ENCODE results near the gene RANBP17.

RANBP17 gene

GRCh38 chr5:171318026-171318425 lies 456.2 kb downstream of the RANBP17 start (continued):
- TF ChIP-seq ZNF404 (tag by site-specific recombination; IDR thresholded peaks at IDR 0.05) = no peak

DNA sequence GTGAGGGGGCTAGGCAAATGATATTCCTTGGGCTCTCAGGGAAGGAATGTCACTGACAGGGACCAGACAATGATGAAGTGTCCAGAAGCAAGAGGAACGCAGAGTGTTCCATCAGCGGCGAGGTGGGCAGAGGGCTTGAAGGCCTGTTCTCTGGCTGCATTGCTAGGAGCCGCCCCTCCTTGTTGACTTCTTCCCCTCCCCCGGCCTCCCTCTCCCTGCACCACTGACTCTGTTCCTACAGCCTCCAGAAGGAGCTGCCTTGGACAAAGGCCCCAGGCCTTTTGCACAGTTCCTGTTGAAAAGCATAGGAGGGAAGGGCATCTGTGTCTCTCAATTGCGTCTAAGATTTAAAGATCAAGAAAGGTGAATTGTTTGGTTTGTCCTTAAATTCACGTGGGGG lies 459.6 kb downstream of the RANBP17 start:
- Histone ChIP-seq H3K9me3 (ENCODE audit: control insufficient read depth, insufficient read depth, low read depth, low read length) (no peaks in the 10 kb centered on the region), H3K27ac (ENCODE audit: extremely low read depth, low read depth, low read length) (no peak overlapping the region), H3K4me1 (ENCODE audit: control insufficient read depth, insufficient read depth, low read length) (no peaks in the 10 kb centered on the region), H3K36me3 (ENCODE audit: control insufficient read depth in 2 of 2, insufficient read depth in 1 of 2, low read length in 2 of 2) (no peaks in the 10 kb centered on the region), H3K4me3 (ENCODE audit: low read depth, low read length) (no peak overlapping the region)
- peak; percentile 51 for TF ChIP-seq ZNF623 (tag by site-specific recombination; IDR thresholded peaks at IDR 0.05)
- no peak for TF ChIP-seq ZNF394 (tag by site-specific recombination; IDR thresholded peaks at IDR 0.05; ENCODE audit: borderline replicate concordance)
- ChIA-PET CTCF (interaction anchor here (0.8 to 1.5 kb wide), 2 partner anchors 11 to 21 kb away, joined by 3 to 6 read pairs; no protein-coding TSS in a partner anchor), POLR2A (no interaction called here)

- Histone ChIP-seq H3K4me3 (ENCODE audit: low read depth, low read length) (no peak overlapping the region), H3K27ac (ENCODE audit: extremely low read depth, low read depth, low read length) (no peak overlapping the region), H3K36me3 (ENCODE audit: control insufficient read depth in 2 of 2, insufficient read depth in 1 of 2, low read length in 2 of 2) (no peaks in the 10 kb centered on the region), H3K9me3 (ENCODE audit: control insufficient read depth, insufficient read depth, low read depth, low read length) (no peaks in the 10 kb centered on the region), H3K4me1 (ENCODE audit: control insufficient read depth, insufficient read depth, low read length) (no peaks in the 10 kb centered on the region)
- CTCF ChIA-PET = interaction anchor here (1.0 to 1.7 kb wide), 3 partner anchors 14 to 27 kb away, joined by 3 to 6 read pairs (median 4); no protein-coding TSS in a partner anchor
- POLR2A ChIA-PET = interaction anchor here (0.6 kb wide), 1 partner anchor 207 kb away, joined by 3 read pairs; no protein-coding TSS in a partner anchor
- TF ChIP-seq ZBTB49 (tag by site-specific recombination; IDR thresholded peaks at IDR 0.05; ENCODE audit: low read depth) = no peak
Measured at GRCh38 chr5:171322527-171322926, 460.7 kb downstream of the RANBP17 start.

DNA sequence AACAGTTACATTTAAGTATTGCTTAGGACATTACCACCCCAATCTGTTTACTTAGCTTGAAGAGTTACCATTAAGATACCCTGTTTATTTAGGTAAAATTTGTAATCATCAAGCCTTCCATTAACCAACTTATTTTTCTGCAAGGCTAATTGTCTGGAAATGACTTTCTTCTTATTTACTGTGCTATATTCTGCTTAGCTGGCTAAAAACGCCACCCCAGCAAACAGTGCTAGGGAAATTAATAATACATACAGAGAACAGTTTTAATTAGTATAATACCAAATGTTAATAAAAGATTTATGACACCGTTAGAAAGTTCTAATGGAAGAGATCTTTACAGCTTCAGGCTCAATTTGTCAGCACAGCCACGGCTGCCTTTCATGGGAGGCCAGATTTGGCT lies 461.2 kb downstream of the RANBP17 start:
- POLR2A ChIA-PET = interaction anchor here (0.6 to 1.0 kb wide), 2 partner anchors 14 to 207 kb away, joined by 3 to 4 read pairs; partner anchors contain the start of gene TLX3
- Histone ChIP-seq H3K36me3 (ENCODE audit: control insufficient read depth in 2 of 2, insufficient read depth in 1 of 2, low read length in 2 of 2) (no peaks in the 10 kb centered on the region), H3K27ac (ENCODE audit: extremely low read depth, low read depth, low read length) (no peak overlapping the region), H3K4me3 (ENCODE audit: low read depth, low read length) (no peak overlapping the region), H3K9me3 (ENCODE audit: control insufficient read depth, insufficient read depth, low read depth, low read length) (no peaks in the 10 kb centered on the region), H3K4me1 (ENCODE audit: control insufficient read depth, insufficient read depth, low read length) (no peaks in the 10 kb centered on the region)
- CTCF ChIA-PET = interaction anchor here (0.7 to 1.7 kb wide), 4 partner anchors 13 to 585 kb away, joined by 3 to 6 read pairs (median 4); no protein-coding TSS in a partner anchor
- TF ChIP-seq ZNF623 (tag by site-specific recombination; IDR thresholded peaks at IDR 0.05) (no peak), ZNF37A (tag by site-specific recombination; IDR thresholded peaks at IDR 0.05) (no peak), ATF2 (tag by site-specific recombination; IDR thresholded peaks at IDR 0.05; ENCODE audit: low read depth) (no peak), ZNF776 (tag by site-specific recombination; IDR thresholded peaks at IDR 0.05; ENCODE audit: borderline replicate concordance) (no peak), ZBTB1 (tag by site-specific recombination; IDR thresholded peaks at IDR 0.05) (no peak), ZNF24 (tag by site-specific recombination; IDR thresholded peaks at IDR 0.05) (no peak), ZNF114 (tag by site-specific recombination; IDR thresholded peaks at IDR 0.05) (no peak)
- TF ChIP-seq, protein P1, sequence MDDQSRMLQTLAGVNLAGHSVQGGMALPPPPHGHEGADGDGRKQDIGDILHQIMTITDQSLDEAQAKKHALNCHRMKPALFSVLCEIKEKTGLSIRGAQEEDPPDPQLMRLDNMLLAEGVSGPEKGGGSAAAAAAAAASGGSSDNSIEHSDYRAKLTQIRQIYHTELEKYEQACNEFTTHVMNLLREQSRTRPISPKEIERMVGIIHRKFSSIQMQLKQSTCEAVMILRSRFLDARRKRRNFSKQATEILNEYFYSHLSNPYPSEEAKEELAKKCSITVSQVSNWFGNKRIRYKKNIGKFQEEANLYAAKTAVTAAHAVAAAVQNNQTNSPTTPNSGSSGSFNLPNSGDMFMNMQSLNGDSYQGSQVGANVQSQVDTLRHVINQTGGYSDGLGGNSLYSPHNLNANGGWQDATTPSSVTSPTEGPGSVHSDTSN (CRISPR knock-in tag; IDR thresholded peaks at IDR 0.05) = no peak
- TF ChIP-seq, protein P2, sequence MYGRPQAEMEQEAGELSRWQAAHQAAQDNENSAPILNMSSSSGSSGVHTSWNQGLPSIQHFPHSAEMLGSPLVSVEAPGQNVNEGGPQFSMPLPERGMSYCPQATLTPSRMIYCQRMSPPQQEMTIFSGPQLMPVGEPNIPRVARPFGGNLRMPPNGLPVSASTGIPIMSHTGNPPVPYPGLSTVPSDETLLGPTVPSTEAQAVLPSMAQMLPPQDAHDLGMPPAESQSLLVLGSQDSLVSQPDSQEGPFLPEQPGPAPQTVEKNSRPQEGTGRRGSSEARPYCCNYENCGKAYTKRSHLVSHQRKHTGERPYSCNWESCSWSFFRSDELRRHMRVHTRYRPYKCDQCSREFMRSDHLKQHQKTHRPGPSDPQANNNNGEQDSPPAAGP (tag by site-specific recombination; IDR thresholded peaks at IDR 0.05) = no peak
